ENCODE results near the gene EML6.

DNA sequence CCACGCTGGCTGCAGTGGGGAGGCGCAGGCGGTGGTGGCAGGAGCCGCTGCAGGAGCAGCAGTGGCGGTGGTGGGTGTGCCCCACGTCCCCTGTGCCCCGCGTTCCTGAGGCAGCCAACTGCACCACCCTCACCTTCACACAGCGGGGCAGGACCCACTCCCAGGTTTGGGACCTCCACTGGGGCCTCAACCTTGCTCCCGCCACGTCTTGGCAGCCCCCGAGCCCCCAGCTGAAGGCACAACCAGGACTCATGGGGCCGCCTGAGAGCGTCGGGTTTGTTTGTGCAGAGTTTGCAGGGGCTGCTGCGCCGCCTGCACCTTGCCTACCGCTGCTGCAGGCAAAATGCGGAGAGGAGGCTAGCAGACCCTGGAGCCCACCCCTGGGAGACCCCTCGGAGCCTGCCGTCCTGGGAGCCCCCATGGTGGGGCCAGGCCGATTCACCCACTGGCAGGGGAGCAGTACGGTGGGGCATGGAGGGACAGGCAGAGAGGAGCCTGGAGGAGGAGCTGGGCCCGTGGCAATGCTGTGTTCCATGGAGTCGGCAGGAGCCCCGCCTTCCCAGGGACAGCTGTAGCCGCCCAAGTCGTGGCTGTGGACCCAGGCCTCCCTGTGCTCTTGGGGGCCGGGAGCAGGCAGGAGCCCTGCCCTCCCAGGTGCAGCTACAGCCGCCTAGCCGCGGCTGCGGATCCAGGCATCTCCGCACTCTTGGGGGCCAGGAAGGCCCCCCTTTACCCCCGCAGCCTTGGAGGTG is 14.7 kb upstream of the EML6 start:
- TF ChIP-seq, protein P1, sequence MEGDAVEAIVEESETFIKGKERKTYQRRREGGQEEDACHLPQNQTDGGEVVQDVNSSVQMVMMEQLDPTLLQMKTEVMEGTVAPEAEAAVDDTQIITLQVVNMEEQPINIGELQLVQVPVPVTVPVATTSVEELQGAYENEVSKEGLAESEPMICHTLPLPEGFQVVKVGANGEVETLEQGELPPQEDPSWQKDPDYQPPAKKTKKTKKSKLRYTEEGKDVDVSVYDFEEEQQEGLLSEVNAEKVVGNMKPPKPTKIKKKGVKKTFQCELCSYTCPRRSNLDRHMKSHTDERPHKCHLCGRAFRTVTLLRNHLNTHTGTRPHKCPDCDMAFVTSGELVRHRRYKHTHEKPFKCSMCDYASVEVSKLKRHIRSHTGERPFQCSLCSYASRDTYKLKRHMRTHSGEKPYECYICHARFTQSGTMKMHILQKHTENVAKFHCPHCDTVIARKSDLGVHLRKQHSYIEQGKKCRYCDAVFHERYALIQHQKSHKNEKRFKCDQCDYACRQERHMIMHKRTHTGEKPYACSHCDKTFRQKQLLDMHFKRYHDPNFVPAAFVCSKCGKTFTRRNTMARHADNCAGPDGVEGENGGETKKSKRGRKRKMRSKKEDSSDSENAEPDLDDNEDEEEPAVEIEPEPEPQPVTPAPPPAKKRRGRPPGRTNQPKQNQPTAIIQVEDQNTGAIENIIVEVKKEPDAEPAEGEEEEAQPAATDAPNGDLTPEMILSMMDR (optimal IDR thresholded peaks at IDR 0.05 in 1 of 3, IDR thresholded peaks at IDR 0.05 in 1 of 3, conservative IDR thresholded peaks at IDR 0.05 in 1 of 3; ENCODE audit: extremely low read depth in 1 of 3, insufficient read depth in 2 of 3, low read length in 3 of 3) = no peak
- TF ChIP-seq EZH2 (IDR thresholded peaks at IDR 0.05; ENCODE audit: low read length) = no peak

All from keratinocyte (primary cell).